ENCODE results near the gene TRIM17.

GRCh38 chr1:228411548-228412430 lies 4.9 kb downstream of the TRIM17 start:
- TF ChIP-seq EZH2 (IDR thresholded peaks at IDR 0.05; ENCODE audit: borderline replicate concordance, low read depth, low read length), result no peak
- no peak for TF ChIP-seq RHOXF2B (CRISPR knock-in tag; conservative IDR thresholded peaks at IDR 0.05)
- TF ChIP-seq MAFK (IDR thresholded peaks at IDR 0.05; ENCODE audit: low read length), result no peak
- no peak for TF ChIP-seq POLR2AphosphoS5 (IDR thresholded peaks at IDR 0.05; ENCODE audit: control insufficient read depth, insufficient read depth, low read depth, low read length)

Measured in K562 (cell line).